Measurements from ENCODE around the gene MIA2.
"Not testable (repeated sequence)": the region's sequence is repeated elsewhere in the genome, so short reads cannot be mapped to it uniquely, and the experiment has no call there.

Gene MIA2

DNA sequence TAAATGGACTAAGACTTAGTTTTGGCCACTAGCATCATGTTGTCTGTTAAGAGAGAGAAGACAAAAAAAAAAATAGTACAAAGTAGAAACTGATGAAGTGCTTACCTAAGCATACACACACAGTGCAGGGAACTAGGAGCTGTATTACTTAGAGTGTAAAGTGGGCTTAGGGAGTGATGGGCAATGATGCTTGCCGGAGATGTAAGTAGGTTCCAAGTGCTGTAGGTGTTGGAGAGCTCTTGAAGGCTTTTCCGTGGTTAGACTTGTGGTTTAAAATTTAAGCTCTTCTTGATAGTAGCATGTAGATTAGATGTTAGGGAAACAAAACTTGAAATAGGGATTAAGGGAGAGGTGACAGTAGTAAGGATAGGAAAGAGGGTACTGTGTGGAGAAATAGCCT, 34.7 kb downstream of the MIA2 start:
- DNase-seq = no peak

DNA sequence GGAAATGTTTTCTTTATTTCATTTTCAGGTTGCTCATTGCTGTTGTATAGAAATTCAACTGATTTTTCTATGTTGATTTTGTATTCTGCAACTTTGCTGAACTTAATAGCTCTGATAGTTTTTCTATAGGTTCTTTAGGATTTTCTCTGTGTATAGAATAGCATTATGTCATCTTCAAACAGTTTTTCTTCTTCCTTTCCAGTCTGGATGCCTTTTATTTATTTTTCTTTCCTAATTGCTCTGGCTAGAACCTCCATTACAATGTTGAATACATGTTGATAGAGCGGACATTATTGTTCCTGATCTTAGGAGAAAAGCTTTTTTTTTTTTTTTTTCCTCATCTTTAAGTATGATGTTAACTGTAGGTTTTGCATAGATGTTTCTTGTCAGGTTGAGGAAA, 39.2 kb downstream of the MIA2 start:
- no peak for DNase-seq

DNA sequence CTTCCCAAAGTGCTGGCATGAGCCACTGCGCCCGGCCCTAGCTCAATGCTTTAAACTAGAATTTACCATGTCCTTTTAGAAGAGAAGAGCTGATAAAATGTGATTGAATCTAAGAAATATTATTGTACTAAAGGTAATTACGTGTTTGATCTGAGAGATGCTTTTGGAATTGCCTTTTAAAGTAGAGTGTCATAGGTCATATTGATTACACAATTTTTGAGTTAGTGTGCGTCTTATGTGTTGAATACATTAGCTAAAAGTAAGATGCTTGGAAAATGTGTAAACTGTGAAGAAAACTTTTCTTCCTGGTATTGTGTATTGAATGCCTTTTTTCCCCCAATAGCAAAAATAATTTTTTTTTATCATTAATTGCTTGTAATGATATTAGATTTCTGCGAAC, 41.7 kb downstream of the MIA2 start:
- no peak for DNase-seq

DNA sequence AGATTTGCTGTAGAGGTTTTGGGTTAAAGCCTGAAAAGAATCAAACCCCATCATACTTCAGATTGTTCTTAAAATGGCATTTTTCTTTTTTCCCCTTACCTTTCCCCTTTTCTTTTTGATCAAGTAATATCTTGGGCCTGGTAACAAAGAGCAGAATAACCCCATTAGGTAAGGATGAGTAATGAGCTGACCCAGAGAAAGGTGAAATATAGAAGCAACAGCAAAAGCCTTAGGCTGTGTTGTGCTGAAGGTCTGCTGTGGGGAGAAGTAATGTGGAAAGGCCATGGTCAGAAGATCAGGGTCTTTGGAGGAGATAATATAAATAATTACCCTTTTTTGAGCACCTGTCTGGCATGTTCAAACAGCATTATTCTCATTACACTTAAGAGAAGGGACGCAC, 42.3 kb downstream of the MIA2 start:
- no peak for DNase-seq

DNA sequence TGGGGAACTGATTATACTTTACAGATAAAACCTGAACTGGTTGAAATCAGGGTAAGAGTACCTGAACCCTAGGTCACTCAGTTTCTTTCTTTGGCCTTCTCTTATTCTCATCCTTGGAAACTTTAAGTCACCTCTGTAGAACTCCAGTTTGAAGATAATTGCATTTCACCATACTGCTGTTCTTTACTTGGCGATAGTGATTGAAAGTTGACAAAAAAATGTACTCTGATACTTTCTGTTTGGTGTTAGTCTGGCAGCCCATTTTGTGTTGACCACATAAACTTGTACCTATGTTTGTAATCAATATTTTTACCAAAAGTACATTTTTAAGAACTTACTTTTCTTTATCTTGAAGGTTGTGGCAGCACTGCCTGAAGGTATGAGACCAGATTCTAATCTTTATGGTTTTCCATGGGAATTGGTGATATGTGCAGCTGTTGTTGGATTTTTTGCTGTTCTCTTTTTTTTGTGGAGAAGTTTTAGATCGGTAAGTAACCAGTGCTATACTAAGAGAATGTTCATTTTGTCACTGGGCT, 42.9 kb downstream of the MIA2 start:
- DNase-seq = no peak

GRCh38 chr14:39279515-39279914, 45.8 kb downstream of the MIA2 start:
- no peak for DNase-seq

DNA sequence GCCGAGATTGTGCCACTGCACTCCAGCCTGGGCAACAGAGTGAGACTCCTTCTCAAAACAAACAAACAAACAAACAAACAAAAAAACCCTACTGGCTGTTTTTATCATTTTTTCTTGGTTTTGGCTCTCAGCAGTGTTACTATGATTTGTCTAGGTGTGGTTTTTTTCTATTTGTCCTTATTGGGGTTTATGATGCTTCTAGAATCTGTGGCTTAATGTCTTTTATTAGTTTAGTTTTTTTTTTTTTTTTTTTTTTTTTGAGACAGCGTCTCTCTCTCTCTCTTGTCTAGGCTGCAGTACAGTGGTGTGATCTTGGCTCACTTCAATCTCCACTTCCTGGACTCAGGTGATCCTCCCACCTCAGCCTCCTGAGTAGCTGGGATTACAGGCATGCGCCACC, 47.0 kb downstream of the MIA2 start:
- not testable (repeated sequence) for DNase-seq

DNA sequence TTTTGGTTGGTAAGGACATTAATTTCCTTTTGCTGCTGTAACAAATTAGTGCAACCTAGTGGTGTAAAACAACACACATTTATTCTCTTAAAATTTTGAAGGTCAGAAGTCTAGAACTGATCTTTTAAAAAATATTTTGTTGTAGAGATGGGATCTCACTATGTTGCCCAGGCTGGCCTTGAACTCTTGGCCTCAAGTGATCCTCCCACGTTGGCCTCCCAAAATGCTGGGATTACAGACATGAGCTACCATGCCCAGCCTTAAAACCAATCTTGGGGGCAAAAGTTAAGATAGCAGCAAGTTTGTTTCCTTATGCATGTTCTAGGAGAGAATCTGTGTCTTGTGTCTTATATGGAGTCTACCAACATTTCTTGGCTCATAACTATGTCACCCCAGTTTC, 55.8 kb downstream of the MIA2 start:
- no peak for DNase-seq

DNA sequence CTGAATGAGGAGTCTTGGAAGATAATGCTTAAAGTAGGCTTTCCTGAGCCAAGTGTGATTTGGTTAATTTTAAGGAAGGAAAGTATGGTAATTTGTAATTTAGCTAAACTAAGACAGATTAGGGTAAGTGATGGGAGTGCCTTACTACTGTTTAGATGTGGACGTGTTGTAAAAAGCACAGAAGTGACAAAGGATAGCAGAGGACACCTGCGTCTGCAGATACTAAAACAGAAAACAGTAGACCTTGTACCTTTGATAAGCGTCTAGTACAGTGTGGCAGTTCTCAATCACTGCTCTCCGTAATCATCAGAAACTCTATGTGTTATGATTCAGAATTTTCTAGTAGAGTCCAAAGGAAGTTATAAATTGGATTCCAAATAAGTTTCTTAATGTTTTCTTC, 58.0 kb downstream of the MIA2 start:
- no peak for DNase-seq

- DNase-seq = no peak
Observed at GRCh38 chr14:39293629-39294028, 59.9 kb downstream of the MIA2 start.

- not testable (repeated sequence) for DNase-seq
Observed at GRCh38 chr14:39300389-39300788, 66.7 kb downstream of the MIA2 start.

GRCh38 chr14:39302124-39302810, 68.6 kb downstream of the MIA2 start:
- no peak for DNase-seq

DNA sequence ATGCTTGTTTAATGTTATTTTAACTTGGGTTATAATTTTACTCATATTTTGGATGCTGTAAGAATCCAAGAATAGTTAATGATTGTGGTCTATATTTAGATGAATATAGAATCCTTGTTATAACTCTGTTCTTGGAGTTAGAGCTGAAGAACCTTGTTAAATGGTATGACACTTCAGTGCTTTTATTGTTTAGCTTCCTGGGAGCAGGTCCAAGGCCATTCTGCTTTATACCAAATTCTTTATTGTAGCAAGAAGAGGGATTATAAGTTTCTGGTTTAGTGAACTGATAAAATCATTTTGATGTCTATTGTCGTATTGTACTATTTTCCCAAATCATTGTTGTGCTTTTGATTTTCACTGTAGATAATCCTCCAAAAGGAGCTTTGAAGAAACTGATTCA, 69.4 kb downstream of the MIA2 start:
- no peak for DNase-seq

DNA sequence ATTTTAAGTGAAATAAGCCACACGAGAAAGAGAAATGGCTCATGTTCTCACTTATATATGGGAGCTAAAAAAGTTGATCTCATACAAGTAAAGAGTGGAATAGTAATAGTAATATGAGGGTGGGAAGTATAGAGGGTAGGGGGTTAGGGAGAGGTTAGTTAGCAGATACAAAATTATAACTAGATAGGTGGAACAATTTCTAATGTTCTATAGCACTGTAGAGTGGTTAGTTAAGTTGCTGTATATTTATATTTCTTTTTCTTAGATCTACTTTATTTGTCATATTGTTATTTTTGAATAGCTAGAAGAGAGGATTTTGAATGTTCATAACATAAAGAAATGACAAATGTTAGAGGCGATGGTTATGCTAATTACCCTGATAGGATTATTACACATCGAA, 74.1 kb downstream of the MIA2 start:
- no peak for DNase-seq

DNA sequence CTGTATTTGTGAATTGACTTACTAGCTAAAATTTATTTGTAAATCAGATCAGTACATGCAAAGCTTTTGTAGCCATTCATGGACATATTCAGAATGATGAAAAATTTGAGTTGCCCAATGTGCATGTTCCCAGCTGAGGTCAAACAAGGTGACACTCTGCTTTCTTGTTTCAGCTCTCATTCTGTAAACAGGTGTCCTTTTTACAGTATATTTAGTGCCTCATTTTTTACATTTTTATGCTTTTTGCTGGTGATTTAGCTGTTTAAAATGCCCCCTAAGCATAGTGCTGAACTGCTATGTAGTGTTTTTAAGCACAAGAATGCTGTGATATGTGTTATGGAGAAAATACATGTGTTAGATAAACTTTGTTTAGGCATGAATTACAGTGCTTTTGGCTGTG, 76.3 kb downstream of the MIA2 start:
- DNase-seq = no peak

- DNase-seq = no peak
Observed at GRCh38 chr14:39315859-39316444, 82.2 kb downstream of the MIA2 start.

GRCh38 chr14:39316830-39317553, 83.3 kb downstream of the MIA2 start:
- no peak for DNase-seq

DNA sequence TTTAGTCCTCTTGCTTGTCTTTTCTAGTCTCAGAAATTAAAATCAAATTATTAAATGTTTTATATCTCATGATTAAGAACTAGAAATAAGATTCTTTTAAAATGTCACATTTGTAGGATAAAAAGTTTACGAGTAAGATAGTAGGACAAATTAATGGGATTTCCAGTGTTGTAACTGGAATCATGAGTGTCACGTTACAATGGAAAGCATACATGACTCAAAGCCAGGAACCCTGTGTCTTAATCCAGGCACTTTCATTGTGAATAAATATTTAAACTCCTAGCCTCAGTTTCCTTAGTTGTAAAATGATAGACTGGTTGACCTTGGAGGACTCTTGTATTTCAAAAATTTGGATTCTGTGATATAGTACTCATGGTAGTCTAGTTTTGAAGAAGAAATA, 84.9 kb downstream of the MIA2 start:
- no peak for DNase-seq

DNA sequence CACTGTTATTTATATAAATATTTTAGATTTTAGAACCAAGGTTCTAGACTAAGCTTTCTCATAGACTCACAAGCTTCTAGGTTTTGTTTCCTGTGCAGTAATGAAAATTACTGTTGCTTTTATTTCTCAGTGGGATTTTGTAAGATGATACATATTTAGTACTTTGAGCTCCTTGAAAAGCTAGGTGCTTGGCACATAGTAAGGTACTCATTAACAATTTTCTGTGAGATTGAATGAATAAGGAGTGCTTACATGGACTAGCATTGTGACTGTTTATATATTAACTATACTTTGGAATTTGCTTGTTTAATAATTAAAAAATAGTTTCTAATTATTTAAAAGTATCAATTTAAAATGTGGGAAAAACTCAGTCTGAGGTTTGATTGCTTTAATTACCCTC, 85.7 kb downstream of the MIA2 start:
- no peak for DNase-seq

DNA sequence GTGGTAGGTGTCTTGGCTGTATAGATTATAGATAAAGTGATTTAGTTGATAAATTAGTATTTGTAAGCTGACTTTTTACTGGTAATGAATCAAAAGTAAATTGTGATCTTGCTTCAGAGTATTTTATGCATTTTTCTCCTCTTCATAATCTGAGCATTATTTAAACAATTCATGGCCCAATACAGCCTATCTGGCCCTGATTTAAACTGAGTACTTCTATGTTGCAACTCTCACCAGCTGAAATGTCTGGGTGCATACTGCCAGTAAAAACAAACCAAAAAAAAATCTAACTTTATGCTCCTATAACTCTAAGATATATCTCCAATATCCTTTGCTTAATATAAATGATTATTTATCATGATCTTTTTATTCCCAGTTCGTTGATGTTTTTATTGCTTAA, 86.6 kb downstream of the MIA2 start:
- DNase-seq = no peak

DNA sequence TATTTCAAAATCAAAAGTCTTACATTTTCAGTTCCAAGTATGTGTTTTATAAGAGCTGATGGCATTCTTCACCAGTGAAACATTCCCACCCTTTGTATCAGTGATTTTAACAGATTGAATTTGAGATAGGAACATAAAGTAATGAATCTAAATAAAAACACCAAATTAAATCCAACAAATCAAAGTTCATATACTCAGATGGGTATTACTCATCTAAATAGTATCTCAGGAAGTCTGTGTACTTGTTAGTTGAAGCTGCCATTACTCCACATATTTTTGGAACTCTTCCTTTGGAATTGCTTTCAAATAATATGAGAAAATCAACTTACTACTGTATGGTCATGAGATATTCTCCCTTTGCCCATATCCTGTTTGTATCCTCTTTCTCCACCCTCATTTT, 89.1 kb downstream of the MIA2 start:
- DNase-seq = no peak

DNA sequence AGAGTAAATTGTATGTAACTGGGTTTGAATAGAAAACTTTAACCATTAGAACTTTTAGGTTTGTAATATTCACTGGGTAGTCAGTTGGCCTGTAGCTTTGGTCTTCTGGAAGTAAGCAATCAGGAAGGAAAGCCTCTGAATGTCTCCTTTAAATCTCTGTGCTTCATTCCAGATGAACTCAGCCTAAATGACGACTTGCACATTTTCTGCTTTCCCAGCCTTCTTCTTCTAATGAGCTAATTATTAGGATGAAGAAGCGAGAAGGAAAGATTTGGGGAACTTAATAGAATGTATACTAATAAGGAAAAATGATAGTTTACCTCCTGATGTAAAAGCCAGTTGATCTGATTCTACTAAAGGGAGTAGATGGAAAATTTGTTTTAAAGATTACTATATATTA, 90.4 kb downstream of the MIA2 start:
- no peak for DNase-seq

DNA sequence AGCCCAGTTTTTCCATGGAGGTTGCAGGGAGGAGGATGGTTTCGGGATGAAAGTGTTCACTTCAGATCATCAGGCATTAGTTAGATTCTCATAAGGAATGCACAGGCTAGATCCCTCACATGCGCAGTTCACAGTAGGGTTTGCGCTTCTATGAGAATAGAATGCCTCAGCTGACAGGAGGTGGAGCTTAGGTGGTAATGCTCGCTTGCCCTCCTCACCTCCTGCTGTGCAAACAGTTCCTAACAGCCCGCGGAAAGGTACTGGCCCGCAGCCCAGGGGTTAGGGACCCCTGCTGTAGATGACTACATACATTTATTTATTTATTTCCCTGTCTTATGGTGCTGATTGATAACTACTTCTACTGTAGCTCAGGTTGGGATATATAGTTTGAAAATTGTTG, 105.3 kb downstream of the MIA2 start:
- DNase-seq = no peak

DNA sequence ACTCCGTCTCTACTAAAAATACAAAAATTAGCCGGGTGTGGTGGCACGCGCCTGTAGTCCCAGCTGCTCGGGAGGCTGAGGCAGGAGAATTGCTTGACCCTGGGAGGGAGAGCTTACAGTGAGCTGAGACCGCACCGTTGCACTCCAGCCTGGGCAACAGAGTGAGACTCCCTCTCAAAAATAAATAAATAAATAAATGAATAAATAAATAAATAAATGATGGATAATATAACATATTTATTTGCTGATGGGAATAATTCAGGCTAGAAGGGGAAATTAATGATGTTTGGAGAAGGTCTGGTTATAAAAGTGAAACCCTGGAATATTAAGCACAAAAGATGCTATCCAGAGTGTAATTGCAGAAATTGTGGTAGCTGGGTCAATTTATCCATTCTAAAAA, 107.4 kb downstream of the MIA2 start:
- DNase-seq = not testable (repeated sequence)

All from DMS153 (cell line).